ENCODE measurements around the gene ARHGAP21. TPM values are rescaled to one million over a fixed set of nuclear protein-coding genes. Genes with fewer than 3 reads are reported as not detected.
A peak's percentile ranks its signal among the peaks of the same experiment; 100 is the strongest.

The ARHGAP21 gene
- total and polyA plus RNA-seq, 2 experiments from 2014 or later, result 15.3 to 44.5 TPM

- TF ChIP-seq CTCF (conservative IDR thresholded peaks at IDR 0.05; ENCODE audit: low read depth in 2 of 2) (no peak), ZNF331 (CRISPR knock-in tag; IDR thresholded peaks at IDR 0.05; ENCODE audit: low read depth) (no peak), EZH2 (IDR thresholded peaks at IDR 0.05; ENCODE audit: low read depth, unreplicated experiment) (no peak), NANOG (IDR thresholded peaks at IDR 0.05; ENCODE audit: borderline replicate concordance) (no peak), JUNB (IDR thresholded peaks at IDR 0.05; ENCODE audit: unreplicated experiment) (no peak)
Measured at GRCh38 chr10:24570658-24571426, 152.8 kb downstream of the ARHGAP21 start (continued).

GRCh38 chr10:24569828-24570657 is 153.6 kb downstream of the ARHGAP21 start:
- Histone ChIP-seq H3K4me2 (no peak overlapping the region), H3K9me2 (ENCODE audit: insufficient read depth) (no peaks in the 10 kb centered on the region), H3K27me3 (ENCODE audit: insufficient read depth) (no peaks in the 10 kb centered on the region), H3F3A (replicated peaks; ENCODE audit: low read depth) (no peaks in the 10 kb centered on the region), H4K20me1 (replicated peaks; ENCODE audit: insufficient read depth) (no peaks in the 10 kb centered on the region), H3K4me3 (no peak overlapping the region), H2AFZ (peak overlapping the region; percentile 38; the same call in 1 of the 2 replicates), H3K4me1 (ENCODE audit: insufficient read depth) (no peaks in the 10 kb centered on the region), H3K27ac (ENCODE audit: low read depth) (no peak overlapping the region), H3K36me3 (ENCODE audit: insufficient read depth) (no peaks in the 10 kb centered on the region), H3K79me2 (replicated peaks; ENCODE audit: insufficient read depth) (no peaks in the 10 kb centered on the region)
- Mint-ChIP-seq H3K4me3 (no peak overlapping the region), H3K9me3 (peaks cover 5% of the 10 kb centered on the region; the same call in 2 of the 3 replicates), H3K4me1 (peaks cover 7% of the 10 kb centered on the region), H3K27me3 (ENCODE audit: insufficient read depth, low read depth, poor library complexity) (peaks cover 7% of the 10 kb centered on the region), H3K27ac (no peak overlapping the region), H3K36me3 (ENCODE audit: low read depth) (no peaks in the 10 kb centered on the region; the same call in 2 of the 3 replicates)
- no peak for TF ChIP-seq ZNF462 (CRISPR knock-in tag; IDR thresholded peaks at IDR 0.05)
- no peak for TF ChIP-seq CREB1 (CRISPR knock-in tag; IDR thresholded peaks at IDR 0.05; ENCODE audit: low read depth)
- TF ChIP-seq REST (IDR thresholded peaks at IDR 0.05; ENCODE audit: unreplicated experiment), result no peak
- TF ChIP-seq NANOG (IDR thresholded peaks at IDR 0.05; ENCODE audit: borderline replicate concordance), result no peak
- no peak for TF ChIP-seq POLR2AphosphoS5 (IDR thresholded peaks at IDR 0.05; ENCODE audit: low read depth)
- TF ChIP-seq STAT1 (IDR thresholded peaks at IDR 0.05; ENCODE audit: unreplicated experiment), result no peak
- TF ChIP-seq EZH2 (IDR thresholded peaks at IDR 0.05; ENCODE audit: low read depth, unreplicated experiment), result no peak
- no peak for TF ChIP-seq JUNB (IDR thresholded peaks at IDR 0.05; ENCODE audit: unreplicated experiment)
- no peak for DNase-seq (ENCODE audit: low spot score)
- no peak for ATAC-seq

All from GM23338 (cell line).